ENCODE measurements around the gene CACTIN. TPM values are rescaled to one million over a fixed set of nuclear protein-coding genes. Genes with fewer than 3 reads are reported as not detected.

The CACTIN gene
- total RNA-seq, 3 donors from 2014 or later (not counting 1 experiment from before 2014, with no cell fraction given), result 33.6 to 42.2 (median 40.8) TPM

DNA sequence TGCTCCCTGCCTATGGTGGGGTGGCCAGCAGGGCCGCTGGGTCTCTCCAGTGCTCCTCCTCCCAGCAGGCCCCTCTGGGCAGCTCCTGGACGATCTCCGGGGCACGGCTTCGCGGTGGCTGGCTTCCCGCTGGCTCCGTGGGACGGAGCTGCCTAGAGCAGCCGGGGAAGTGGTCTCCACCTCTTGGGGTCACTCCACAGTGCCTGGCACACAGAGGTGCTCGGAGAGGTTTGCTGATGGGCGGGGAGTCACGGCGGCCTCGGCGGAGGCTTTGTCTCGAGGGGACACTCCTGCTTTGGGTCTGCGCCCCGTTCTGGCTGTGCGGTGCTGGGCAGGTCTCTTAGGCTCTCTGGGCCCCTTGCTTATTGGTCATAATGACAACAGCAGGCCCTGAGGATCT lies 9.9 kb upstream of the CACTIN start:
- 96% methylated on average over 20 of the region's 20 CpGs for WGBS (ENCODE audit: insufficient coverage)
- Histone ChIP-seq H3K4me3 (ENCODE audit: low read length) (no peak overlapping the region), H3K9me3 (ENCODE audit: control insufficient read depth, insufficient read depth, low read length) (no peaks in the 10 kb centered on the region), H3K36me3 (ENCODE audit: control insufficient read depth, insufficient read depth, low read length) (peaks cover 21% of the 10 kb centered on the region), H3K4me1 (ENCODE audit: control insufficient read depth, insufficient read depth, low read length) (no peaks in the 10 kb centered on the region), H3K27me3 (ENCODE audit: control insufficient read depth, insufficient read depth, low read length) (no peaks in the 10 kb centered on the region), H3K27ac (ENCODE audit: low read length) (no peak overlapping the region)
- TF ChIP-seq, protein P1, sequence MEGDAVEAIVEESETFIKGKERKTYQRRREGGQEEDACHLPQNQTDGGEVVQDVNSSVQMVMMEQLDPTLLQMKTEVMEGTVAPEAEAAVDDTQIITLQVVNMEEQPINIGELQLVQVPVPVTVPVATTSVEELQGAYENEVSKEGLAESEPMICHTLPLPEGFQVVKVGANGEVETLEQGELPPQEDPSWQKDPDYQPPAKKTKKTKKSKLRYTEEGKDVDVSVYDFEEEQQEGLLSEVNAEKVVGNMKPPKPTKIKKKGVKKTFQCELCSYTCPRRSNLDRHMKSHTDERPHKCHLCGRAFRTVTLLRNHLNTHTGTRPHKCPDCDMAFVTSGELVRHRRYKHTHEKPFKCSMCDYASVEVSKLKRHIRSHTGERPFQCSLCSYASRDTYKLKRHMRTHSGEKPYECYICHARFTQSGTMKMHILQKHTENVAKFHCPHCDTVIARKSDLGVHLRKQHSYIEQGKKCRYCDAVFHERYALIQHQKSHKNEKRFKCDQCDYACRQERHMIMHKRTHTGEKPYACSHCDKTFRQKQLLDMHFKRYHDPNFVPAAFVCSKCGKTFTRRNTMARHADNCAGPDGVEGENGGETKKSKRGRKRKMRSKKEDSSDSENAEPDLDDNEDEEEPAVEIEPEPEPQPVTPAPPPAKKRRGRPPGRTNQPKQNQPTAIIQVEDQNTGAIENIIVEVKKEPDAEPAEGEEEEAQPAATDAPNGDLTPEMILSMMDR (IDR thresholded peaks at IDR 0.05), result no peak
- Mint-ChIP-seq H3K36me3 (no peaks in the 10 kb centered on the region), H3K4me3 (no peak overlapping the region), H3K27me3 (ENCODE audit: low read depth in 2 of 2) (no peaks in the 10 kb centered on the region), H3K9me3 (no peaks in the 10 kb centered on the region), H3K4me1 (peaks cover 0 to 6% of the 10 kb centered on the region in 2 donors), H3K27ac (no peak overlapping the region)
- DNase-seq, result no peak
- intact Hi-C loops (cut with micrococcal nuclease), result no loop called here
- ATAC-seq, result no peak

DNA sequence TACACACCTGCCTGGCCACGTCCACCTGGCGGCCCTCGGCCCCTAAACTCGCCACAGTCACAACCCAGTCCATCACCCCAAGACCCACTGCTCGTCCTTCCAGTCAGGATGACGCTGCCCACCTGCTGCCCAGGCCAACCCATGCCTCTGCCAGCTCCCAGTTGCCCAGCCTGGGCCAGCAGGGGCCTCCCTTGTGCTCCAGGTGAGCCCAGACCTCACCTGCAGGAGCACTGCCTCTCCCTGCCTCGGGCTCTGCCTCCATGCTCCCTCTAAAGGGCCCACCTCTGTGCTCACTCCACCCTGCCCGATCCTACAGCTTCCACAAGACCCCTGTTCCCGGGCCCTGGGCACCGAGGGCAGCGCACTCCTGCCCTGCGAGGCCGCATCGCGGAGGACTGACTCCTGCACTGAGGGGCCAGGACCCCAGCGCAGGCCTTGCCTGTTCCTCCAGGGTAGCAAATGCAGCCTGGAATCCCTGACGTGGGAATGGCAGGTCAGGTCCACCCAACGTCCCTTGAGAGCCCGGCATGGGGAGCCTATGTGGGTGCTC lies 8.0 kb upstream of the CACTIN start:
- Mint-ChIP-seq H3K36me3 (no peaks in the 10 kb centered on the region), H3K4me1 (peaks cover 0 to 6% of the 10 kb centered on the region in 2 donors), H3K27ac (peak overlapping the region in 1 of 2 donors; percentile 68), H3K9me3 (no peaks in the 10 kb centered on the region), H3K4me3 (no peak overlapping the region), H3K27me3 (ENCODE audit: low read depth in 2 of 2) (no peaks in the 10 kb centered on the region)
- TF ChIP-seq, protein P1 (IDR thresholded peaks at IDR 0.05), result no peak
- peaks cover 20% of the 10 kb centered on the region for H3K36me3 ChIP-seq (ENCODE audit: control insufficient read depth, insufficient read depth, low read length)
- no peak overlapping the region for H3K4me3 ChIP-seq (ENCODE audit: low read length)
- ATAC-seq, result no peak
- WGBS (ENCODE audit: insufficient coverage), result 91% methylated on average over 19 of the region's 19 CpGs
- H3K4me1 ChIP-seq (ENCODE audit: control insufficient read depth, insufficient read depth, low read length), result no peaks in the 10 kb centered on the region
- DNase-seq, result no peak
- H3K27ac ChIP-seq (ENCODE audit: low read length), result no peak overlapping the region
- no peaks in the 10 kb centered on the region for H3K27me3 ChIP-seq (ENCODE audit: control insufficient read depth, insufficient read depth, low read length)
- intact Hi-C loops (cut with micrococcal nuclease), result no loop called here
- no peaks in the 10 kb centered on the region for H3K9me3 ChIP-seq (ENCODE audit: control insufficient read depth, insufficient read depth, low read length)

GRCh38 chr19:3633559-3633988 lies 7.0 kb upstream of the CACTIN start:
- Mint-ChIP-seq H3K4me3 (no peak overlapping the region), H3K27me3 (ENCODE audit: low read depth in 2 of 2) (no peaks in the 10 kb centered on the region), H3K36me3 (no peaks in the 10 kb centered on the region), H3K4me1 (peaks cover 0 to 6% of the 10 kb centered on the region in 2 donors), H3K27ac (peak overlapping the region in 1 of 2 donors; percentile 3), H3K9me3 (no peaks in the 10 kb centered on the region)
- H3K36me3 ChIP-seq (ENCODE audit: control insufficient read depth, insufficient read depth, low read length), result peaks cover 12% of the 10 kb centered on the region
- H3K27ac ChIP-seq (ENCODE audit: low read length), result no peak overlapping the region
- DNase-seq, result no peak
- no peak overlapping the region for H3K4me3 ChIP-seq (ENCODE audit: low read length)
- no peaks in the 10 kb centered on the region for H3K9me3 ChIP-seq (ENCODE audit: control insufficient read depth, insufficient read depth, low read length)
- TF ChIP-seq, protein P1 (IDR thresholded peaks at IDR 0.05), result no peak
- intact Hi-C loops (cut with micrococcal nuclease), result no loop called here
- no peak for ATAC-seq
- no peaks in the 10 kb centered on the region for H3K27me3 ChIP-seq (ENCODE audit: control insufficient read depth, insufficient read depth, low read length)
- WGBS (ENCODE audit: insufficient coverage), result 95% methylated on average over 22 of the region's 22 CpGs
- no peaks in the 10 kb centered on the region for H3K4me1 ChIP-seq (ENCODE audit: control insufficient read depth, insufficient read depth, low read length)

Measured in natural killer cell (primary cell).